Superior temporal gyrus (tissue), 1 donor: ENCODE data around the gene SF3A1.

Experiments
- DNase-seq: peaks from one replicate; pipeline ENCODE4 v3.0.0-alpha.2; 2016; ENCODE audit errors: extremely low spot score

Gene SF3A1

DNA sequence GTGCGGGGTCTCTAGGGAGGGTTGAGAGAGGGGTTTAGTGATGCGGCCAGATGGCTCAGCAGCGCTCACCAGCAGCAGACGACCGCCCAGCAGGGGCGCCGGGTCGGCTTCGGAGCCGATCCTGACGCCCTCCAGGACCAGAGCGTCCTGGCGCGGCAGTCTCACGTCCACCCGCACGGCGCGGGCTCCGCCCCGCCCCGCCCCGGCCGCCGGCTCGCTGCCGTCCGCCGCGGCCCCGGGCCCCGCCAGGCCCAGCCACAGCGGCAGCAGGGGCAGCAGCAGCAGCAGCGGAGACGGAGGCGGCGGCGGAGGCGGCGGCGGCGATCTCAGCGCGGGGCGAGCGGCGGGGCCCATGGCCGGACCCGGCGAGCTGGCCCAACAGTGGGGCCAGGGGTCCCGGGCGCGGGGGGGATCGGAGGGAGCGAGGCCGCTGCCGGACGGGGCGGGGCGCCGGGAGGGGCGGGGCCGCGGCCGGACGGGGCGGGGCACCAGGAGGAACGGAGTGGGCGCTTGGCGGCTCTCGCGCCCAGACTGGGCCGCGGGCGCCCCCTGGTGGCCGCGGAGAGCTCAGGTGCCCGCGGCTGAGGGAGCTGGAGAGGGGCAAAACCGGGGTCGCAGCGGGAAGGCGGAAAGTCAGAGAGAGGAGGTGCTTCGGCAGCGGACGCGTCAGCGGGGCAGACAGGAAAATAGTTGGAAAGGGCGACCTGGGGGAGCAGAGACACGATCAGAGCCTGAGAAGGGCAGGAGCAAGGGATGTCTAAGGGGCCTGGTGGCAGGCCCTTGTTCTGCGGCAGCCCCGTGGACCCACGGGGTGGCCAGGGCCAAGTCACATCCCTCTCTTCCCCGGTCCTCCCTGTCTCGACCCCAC lies 30.5 kb upstream of the SF3A1 start, which contains the start of gene RNF215:
Gene RNF215 (minus strand): TSS at position 452 of the 868 bp plus-strand sequence. CDS start 98 bp downstream, at position 354.
- peak; percentile 84 for DNase-seq

DNA sequence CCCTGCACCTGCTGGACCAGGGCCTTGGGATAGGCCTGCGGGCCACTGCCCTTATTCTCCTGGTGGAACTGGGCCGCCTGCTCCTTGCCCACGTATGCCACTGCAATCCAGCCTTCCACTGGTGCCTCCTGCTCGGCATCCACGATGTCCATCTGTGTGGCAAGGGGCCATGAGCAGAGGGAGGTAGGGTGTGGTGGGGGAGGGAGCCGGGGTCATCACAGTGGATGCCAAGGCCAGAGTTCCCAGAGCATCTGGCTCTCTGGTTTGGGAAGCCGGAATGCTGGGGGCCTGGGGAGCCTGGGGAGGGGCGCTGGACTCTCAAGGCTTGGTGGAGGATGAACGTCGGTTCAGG lies 29.9 kb upstream of the SF3A1 start:
- no peak for DNase-seq

DNA sequence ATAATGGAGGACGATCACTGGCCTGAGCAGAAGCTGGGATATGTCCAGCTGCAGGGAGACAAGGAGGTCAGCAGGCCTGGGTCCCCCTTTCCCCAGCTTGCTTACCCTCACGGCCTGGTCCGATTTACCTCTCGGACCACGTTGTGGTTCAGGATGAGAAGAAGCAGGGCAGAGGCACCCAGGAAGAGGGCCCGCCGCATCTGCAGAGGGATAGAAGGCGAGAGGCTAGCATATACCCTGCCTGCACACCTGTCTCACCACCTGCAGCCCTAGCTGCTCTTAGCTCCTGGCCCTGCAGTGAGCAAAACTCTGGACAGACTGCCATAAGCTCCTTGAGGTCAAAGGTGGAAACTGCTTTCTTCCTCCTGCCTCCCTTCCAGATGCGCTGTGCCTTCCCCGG lies 29.2 kb upstream of the SF3A1 start:
- no peak for DNase-seq

DNA sequence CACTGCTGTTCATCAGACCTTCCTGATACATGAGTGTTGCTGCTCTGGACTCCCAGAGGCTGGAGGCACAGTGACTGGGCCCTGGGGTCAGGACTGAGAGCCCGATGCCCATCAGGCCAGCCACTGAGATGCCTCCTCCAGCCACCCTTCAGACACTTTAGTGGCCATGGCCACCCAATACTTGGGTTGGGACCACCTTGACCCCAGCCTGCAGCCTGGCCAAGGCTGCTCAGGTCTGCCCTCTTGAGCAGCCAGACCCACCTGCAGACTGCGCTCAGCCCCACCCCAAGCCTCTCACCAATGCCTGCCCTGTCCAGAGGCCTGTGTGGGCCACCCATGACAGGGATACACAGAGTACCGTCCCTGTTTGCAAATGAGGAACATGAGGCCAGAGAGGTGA lies 26.4 kb upstream of the SF3A1 start:
- DNase-seq, result no peak

DNA sequence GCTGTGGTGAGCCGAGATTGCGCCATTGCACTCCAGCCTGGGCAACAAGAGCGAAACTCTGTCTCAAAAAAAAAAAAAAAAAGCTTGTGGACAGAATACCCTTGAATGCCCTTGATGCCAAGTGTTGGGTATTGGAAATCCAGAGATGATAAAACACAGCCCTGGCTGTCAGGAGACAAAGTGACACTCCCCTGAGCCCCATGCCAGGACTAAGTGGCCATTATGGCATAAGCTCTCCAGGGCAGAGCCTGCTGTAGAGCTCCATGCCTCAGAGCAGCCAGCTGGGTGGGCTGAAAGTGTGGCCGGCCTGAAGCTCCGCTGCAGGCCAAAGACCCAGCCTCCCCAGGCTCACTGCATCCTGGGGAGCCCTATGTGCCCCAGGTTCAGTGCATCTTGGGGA lies 25.6 kb upstream of the SF3A1 start:
- DNase-seq, result no peak

DNA sequence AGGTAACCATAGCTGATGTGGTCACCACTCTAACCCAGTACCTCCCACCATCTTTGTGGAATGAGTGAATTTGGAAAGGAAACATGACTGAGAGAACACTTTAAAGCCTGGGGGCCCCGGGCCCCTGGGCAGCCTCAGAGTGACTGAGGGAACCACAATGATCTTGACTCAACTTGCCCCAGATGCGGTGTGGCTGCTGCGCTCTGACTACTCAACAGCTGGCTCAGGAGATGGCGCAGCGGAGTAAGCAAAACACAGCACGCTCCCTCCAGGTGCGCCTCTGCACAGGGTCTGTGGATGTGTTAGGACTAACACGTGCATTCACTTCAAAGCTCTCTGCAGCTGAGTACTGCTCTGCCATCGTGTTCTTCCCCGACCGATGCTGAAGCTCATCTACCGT lies 24.6 kb upstream of the SF3A1 start:
- no peak for DNase-seq

DNA sequence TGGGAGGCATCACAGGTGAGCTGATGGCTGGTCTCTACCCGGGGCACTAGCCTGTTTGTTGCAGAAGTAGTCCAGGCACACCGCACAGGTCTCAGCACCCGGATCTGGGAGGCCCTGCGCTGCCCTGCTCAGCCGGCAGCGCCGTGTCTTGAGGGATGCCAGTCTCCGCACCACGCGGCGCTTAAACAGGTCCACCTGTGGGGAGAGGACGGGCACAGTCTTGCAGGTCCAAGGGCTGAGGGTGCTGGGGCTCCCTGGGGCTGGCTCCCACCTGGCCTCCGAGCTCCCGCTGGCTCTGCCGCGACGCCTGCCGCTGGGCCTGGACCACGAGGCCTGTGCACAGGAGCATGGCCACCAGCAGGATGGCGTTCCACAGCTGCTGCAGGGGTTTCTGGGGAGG lies 23.3 kb upstream of the SF3A1 start:
- no peak for DNase-seq

DNA sequence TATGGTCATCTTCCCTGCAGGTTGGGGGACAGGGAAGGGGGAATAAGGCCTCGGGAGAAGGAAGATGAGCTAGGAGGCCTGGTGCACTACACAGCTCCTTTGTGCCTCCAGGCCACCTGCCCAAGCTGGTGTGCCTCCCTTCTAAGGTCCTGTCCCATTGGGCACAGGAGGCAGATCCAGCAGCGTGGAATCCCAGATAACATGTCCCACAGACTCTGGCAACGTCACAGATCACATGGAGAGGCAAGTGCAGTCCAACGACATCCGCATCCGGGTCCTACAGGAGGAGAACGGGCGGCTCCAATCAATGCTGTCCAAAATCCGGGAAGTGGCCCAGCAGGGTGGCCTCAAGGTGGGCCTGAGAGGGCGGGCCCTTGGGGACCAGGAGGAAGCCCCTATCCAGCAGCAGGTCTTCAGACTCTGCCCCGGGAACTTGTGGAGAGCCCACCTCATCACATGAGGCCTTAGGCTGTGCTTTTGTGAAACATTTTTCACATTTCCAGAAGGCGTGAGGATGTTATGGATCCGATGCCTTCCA lies 18.7 kb upstream of the SF3A1 start:
- no peak for DNase-seq

DNA sequence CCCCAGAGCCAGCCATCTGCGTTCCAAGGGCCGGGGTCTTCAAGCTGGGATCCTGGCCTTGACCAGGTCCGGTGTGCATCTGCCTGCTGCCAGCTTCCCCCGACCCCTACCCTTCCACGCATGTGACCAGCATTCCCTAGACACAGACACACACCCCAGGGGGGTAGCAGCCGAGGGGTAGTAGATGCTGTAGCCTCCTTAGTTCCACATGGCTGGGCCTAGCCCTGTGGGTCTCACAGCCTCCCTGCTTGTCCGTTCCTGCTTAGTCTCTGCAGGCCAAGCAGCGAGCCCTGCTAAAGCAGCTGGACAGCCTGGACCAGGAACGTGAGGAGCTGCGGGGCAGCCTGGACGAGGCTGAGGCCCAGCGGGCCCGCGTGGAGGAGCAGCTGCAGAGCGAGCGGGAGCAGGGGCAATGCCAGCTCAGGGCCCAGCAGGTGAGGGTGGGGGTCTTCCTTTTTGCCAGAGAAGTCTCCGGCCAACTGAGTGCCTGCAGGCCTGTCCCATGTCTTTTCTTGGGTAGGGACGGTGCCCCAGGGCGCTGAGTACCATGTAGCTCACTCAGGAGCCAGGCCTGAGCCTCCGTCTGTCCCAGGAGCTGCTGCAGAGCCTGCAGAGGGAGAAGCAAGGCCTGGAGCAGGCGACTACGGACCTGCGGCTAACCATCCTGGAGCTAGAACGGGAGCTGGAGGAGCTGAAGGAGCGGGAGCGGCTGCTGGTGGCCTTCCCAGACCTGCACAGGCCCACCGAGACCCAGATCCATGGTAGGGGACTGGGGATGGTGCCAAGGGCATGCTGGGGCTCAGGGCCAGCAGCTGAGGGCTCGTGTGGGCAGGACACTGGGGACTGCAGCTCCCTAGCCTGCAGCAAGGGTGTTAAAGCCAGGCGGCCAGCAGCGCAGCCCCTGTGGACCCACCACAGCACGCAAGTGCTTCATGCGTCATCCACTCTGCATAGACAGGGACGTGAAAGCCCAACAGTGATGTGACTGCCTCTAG lies 16.9 kb upstream of the SF3A1 start:
- DNase-seq, result no peak

DNA sequence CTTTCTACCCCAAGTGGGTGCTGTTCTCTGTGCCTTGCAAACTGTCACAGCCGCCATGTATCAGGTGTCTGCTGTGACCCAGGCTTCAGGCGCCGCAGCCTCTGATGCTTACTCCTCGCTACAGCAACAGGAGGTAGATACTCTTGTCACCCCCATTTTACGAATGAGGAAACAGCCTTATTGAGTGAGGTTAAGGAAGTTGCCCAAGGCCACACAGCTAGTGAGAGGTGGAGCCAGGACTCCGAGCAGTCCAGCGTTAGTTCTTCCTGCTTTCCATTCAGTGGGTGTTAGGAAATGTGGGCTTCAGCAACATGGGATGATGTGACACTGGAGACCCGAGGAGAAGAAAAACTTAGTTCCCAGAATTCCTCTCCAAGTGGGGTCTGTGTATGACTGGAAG lies 16.2 kb upstream of the SF3A1 start:
- DNase-seq, result no peak

DNA sequence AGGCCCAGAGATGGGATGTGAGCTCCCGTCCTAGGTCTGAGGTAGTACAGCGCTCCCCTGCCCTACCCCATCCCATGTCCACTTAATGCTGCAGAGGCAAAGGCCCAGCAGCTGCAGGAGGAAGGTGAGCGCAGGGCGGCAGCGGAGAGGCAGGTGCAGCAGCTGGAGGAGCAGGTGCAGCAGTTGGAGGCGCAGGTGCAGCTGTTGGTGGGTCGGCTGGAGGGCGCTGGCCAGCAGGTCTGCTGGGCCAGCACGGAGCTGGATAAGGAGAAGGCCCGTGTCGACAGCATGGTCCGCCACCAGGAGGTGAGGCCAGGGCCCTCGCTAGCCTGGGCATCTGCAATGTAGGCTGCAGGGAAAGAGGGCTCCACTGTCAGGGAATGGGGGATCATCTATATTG lies 15.3 kb upstream of the SF3A1 start:
- no peak for DNase-seq

DNA sequence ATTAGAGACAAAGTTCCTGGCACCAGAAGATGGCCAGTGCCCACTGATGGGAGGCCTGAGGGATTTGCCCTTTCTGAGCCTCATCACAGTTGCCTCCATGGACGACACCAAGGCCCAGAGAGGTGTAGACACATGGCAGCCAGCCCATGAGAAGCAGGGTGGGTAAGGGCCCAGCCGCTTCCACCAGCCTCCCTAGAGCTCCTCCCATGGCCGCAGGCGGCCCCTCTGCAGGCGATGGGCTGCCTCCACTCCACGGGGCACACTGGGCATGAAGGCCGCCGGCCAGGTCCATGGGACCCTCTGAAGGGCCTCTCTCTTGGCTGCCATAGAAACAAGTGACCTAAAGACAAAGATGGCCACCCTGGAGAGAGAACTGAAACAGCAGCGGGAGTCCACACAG lies 14.6 kb upstream of the SF3A1 start:
- no peak for DNase-seq

DNA sequence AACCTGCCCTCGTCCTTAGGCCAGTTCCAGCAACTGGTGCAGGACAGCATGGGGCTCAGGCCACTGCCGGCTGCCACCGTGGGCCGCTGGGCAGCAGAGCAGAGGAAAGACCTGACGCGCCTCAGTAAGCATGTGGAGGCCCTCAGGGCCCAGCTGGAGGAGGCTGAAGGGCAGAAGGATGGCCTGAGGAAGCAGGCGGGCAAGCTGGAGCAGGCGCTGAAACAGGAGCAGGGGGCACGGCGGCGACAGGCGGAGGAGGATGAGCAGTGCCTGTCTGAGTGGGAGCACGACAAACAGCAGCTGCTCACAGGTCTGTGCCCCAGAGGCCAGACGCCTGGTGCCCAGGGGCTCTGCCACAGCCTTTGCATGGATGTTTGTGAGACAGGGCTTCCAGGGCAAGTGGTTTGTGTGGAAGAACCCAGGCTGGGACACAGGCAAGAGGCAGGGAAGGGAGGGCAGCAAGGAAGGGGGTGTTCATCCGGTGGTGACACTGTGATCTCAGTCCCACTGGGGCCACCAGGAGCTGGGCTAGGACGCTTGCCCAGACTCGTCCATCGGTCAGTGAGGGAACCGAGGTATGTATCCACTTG lies 14.0 kb upstream of the SF3A1 start:
- DNase-seq, result no peak

DNA sequence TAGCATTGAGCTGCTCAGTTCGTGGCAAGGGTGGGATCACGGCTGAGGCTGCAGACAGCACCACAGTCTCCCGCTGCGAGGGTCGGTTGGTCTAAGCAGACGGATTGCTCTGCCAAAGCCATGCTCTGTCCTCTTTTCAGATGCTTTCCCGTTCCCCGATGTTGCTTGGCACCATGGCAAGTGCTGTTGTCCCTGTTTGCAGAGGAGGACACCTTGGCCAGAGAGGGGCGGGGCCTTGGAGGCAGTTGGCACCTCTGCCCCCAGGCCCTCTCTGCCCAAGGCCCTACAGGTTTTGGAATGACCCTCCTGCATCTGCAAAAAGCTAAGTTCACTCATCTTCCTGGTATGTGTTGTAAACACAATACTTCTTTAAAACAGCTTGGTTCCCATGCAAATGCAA lies 11.7 kb upstream of the SF3A1 start:
- DNase-seq, result no peak

DNA sequence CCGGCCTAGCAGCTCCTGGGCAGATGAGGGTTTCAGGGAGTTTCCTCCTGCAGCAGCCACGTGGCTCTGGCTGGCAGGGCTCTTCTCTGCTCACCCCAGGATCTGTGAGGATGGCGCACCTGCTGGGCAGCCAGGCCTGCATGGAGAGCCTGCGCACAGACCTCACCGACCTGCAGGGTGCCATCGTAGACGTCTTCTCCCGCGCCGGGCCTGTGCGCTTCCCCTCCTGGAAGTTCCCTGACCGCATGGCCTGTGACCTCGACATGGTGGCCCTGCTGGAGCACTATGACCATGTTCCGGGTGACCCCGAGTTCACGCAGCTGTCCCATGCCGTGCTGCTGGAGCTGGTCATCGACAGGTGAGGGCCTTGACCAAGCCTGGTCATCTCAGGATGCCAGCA lies 9.2 kb upstream of the SF3A1 start:
- DNase-seq, result no peak

DNA sequence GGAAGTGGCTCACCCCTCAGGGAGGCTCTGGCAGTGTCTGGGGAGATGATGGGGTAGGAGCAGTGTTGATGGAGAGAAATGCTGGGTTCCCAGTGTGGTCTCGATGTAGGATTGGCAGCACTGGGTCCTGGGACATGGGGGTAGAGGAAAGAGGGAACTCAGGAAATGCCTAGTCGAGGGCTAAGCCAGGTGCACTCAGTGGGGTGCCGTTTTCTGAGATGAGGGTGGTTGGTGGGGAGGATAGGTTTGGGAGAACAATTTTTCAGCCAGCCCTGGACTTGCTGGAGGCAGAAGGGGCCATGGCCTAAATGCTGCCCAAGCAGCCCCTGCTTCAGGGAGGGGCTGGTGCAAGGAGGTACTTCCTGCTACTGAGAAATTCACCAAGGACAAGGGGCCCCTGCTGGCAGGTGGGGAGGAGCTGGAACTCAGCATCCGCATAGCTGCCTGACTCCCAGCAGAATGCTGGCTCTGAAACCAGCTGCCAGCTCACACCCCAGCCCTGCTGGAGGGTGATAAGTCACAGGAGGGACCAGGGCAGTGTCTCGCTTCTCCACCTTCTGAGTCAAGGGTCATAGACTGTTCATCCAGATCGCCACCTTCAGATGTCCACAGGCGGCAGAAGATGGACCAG lies 6.1 kb upstream of the SF3A1 start:
- DNase-seq, result no peak

DNA sequence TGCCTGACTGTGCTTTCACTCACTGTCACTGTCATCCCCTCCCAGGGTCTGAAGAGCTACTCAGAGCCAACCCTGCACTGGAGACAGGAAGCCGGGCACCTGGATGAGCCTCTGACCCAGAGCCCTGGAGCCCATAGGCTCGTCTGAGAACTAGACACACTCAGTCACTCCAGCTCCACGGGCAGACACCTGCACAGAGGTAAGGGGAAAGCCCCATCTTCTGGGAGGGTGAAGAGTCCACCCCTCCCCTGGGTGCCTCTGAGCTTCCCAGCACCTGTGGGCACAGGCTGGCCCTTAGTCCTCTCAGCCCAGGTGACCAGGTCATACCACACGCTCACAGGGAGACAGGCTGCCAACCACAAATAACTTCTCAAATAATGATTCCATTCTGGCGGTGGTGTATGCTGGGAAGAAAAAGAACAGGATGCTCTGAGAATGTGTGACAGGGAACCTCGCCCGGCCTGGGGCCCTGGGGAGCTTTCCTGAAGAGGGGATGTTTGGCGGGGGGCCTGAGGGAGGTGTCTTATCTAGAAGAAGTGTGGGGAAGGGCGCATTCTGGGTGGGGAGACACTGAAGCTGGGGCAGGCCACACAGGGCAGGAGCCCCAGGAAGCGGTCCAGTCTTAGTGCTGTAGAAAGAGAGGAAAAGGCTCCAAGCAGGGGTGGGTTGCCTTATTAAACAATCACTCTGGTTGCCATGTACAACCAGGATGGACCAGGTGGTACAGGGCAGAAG lies 5.4 kb upstream of the SF3A1 start:
- DNase-seq, result no peak

DNA sequence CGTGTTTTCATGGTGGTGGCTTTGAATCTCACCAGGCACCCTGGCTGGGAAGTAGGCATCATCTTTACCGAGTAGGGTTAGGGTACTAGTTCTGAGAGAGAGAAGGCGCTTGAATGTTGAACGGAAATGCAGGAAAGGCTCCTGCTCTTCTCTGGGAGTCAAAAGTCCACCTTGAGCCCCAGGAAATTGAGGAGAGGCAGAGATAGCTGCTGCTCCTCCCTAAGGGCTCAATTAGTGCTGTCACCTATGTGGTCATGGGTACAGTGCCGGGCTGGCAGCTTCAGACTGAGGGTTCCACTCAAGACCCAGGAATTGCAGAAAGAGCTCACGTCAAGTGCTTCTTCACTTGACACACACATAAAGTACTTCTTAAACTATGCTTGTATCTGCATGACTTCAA lies 1.8 kb upstream of the SF3A1 start:
- DNase-seq, result no peak

DNA sequence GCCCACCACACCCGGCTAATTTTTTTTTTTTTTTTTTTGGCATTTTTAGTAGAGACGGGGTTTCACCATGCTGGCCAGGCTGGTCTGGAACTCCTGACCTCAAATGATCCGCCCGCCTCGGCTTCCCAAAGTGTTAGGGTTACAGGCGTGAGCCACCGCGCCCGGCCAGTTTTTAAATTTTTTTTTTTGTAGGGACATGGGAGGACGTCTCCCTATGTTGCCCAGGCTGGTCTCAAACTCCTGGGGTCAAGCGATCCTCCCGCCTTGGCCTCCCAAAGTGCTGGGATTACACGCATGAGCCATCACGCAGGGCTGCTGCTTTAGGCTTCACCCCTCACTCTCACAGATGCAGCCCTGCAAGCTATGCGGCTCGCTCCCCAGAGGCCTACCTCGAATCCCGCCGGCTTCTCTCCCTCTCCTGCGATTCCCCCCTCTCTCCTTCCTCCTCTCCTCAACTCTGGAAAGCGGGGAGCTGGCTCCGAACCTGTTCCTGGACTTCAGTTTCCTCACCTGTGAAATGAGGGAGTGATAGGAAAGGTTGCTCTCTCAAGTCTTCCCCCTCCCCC lies 1.0 kb upstream of the SF3A1 start:
- DNase-seq, result no peak

DNA sequence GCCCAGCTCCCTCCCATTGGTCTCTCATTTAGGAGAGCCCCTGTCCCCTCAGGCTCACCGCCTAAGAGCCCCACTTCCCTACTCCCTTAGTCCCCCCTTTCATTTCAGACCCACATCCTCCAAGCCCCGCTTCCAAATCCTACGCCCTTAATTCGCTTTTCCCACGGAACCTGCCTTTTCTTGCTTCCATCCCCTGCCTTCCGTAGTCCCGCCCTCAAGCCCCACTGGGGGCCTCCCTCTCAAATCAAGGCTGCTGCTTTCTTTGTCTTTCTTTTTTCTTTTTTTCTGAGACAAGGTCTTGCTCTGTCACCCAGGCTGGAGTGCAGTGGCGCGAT lies 509 bp upstream of the SF3A1 start:
- no peak for DNase-seq

DNA sequence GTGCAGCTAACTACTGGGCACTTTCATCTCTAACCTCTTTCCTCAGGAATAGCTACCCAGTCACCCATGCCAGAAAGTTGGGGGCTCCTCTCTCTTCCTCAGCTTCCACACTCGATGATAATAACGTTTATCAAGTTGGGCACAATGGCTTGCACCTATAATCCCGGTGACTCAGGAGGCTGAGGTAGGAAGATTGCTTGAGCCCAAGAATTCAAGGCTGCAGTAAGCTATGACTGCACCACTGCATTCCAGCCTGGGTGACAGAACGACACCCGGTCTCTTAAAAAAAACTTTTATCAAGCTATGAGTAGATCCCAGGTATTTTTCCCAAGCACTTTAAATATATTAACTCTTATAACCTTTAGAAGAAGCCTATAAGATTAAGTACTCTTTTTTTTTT lies 2.0 kb downstream of the SF3A1 start:
- no peak for DNase-seq
